Epithelial cell of proximal tubule (primary cell): ENCODE measurements around the gene DMWD. TPM values are rescaled to one million over a fixed set of nuclear protein-coding genes. Genes with fewer than 3 reads are reported as not detected.

Experiments
- DNase-seq: peaks from one replicate; pipeline ENCODE4 v3.0.0-alpha.2; 2011; ENCODE audit warnings: low read depth
- H3K4me3 ChIP-seq: 2 replicates; pipeline ENCODE4 v1.5.1; 2011; ENCODE audit warnings: low read depth, mild to moderate bottlenecking, low read length
- CTCF ChIP-seq: conservative IDR thresholded peaks from 2 replicates; pipeline ENCODE4 v1.5.1; 2012; ENCODE audit warnings: low read depth, mild to moderate bottlenecking, low read length
- total RNA-seq: library from RNA; depleted of rRNA; stranded (reverse); fragments of >200 nt; gene quantifications from 2 replicates; pipeline ENCODE4 v1.2.3, GENCODE V29; 2015

The DMWD gene
- total RNA-seq, 1 donor from 2014 or later = 35.7 TPM

GRCh38 chr19:45747513-45747912, 45.1 kb downstream of the DMWD start:
- TF ChIP-seq CTCF = no peak
- no peak overlapping the region for H3K4me3 ChIP-seq
- no peak for DNase-seq

DNA sequence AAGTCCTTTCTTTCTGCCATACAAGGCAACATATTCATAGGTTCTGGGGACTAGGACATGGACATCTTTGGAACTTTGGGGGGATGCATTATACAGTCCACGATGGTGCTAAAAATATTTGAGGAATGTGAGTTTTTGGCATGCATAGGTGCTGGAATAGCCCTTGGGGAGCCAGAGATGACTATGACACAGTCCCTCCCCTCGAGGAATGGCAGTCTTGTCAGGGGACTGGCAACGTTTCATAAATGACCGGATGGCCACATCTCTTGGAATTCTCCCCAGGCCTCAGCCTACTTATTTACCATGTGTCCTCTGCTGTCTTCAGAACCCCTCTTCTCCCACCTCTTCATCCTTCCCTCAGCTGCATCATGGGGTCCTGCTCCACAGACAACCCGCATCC, 45.8 kb downstream of the DMWD start:
- no peak for TF ChIP-seq CTCF
- DNase-seq = no peak
- no peak overlapping the region for H3K4me3 ChIP-seq

DNA sequence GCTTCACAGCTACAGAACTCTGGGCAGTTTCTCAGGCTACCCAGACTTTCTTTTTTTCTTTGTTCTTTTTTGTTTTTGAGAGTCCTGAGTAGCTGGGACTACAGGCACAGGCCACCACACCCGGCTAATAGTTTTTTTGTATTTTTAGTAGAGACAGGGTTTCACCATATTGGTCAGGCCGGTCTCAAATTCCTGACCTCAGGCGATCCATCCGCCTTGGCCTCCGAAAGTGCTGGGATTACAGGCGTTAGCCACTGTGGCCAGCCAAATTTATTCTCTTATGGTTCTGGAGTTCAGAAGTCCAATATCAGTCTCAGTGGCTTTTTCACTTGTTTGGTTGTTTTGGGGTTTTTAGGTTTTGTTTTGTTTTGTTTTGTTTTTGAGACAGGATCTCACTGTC, 47.0 kb downstream of the DMWD start:
- TF ChIP-seq CTCF = no peak
- no peak overlapping the region for H3K4me3 ChIP-seq
- no peak for DNase-seq

DNA sequence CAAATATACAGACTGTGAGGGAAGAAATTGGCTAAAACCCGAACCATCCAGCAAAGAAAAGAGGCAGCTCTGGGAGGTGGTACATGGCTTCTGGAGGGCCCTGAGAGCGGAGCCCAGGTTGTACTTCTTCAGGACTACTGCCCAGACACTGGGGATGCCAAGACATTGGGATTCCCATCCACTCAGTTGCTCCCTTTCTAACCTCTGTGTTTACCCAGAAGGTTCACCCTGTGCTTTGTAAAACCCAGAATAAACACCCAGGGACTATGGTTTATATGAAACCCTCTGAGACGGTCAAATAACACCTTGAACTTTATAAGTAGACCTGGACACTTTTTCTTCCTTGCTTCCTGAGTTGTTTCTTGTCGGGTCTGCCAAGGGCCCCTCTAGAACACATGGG, 49.7 kb downstream of the DMWD start:
- no peak overlapping the region for H3K4me3 ChIP-seq
- no peak for DNase-seq
- TF ChIP-seq CTCF = no peak

DNA sequence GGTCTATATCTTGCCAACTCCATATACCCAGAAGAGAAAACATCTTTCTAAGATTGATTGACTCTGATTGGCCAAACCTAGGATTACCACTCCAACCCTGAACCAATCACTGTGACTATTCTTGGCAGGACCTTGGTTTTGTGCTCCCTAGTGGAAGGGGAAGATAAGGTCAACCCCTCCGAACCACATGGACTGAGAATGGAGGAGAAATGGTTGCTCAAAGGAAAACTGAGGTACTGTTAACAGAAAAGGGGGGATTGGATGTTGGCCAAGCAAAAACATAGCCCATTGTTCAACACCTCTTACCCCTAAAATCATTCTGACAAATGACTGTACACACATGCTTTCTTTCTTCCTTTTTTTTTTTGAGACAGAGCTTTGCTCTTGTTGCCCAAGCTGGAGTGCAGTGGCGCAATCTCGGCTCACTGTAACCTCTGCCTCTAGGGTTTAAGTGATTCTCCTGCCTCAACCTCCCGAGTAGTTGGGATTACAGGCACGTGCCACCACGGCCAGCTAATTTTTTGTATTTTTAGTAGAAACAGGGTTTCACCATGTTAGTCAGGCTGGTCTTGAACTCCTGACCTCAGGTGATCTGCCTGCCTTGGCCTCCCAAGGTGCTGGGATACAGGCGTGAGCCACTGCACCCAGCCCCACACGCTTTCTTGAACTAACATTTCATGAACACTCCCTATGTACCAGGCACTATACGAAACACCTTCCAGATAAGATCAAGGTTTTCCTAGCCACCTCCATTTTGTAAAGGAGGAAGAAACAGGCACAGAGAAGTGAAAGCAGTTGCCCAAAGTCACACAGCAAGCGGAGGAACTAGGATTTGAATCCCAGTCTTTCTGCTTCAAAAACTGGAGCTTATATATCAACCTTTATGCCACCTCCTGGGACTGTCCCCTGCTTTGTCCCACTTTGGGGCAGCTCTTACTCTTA, 52.9 kb downstream of the DMWD start:
- DNase-seq = no peak
- TF ChIP-seq CTCF = no peak
- no peak overlapping the region for H3K4me3 ChIP-seq

DNA sequence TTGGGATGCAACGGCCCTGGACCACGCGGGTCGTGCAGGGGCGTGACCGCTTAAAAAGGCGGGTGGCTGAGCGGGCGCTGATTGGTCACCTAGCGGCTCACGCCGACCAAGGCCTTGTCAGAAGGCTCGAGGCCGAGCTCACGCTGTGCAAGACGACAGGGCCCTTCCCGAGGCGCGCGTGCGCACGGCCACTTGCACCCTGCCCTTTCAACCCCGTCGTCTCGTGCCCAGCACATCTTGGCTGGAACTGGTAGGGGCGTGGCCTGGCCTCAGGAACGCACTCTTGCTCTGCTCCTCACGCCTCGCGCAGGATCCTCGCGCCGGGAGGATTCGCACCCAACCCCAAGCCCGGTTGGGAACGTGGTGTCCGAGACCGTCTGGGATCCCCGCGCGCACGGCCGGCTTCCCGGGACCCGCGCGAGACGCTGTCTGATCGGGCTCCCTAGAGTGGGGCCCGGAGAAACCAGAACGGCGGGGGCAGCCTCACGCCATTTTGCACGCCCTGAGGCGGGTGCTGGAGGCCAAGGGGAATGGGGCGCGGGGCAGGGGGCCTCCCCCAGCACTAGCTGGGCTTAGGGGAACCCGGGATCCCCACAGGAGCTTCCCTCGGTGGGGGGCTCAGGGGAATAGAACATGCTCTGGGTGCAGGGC, 59.4 kb downstream of the DMWD start, which contains the start of gene MEIOSIN:
MEIOSIN (plus strand) TSS at position 280 of the 651 bp plus-strand sequence. CDS start 1,938 bp downstream, outside the sequence.
- no peak within 1 kb of the TSS for H3K4me3 ChIP-seq
- DNase-seq = no peak
- no peak for TF ChIP-seq CTCF

Other genes with a start within 250 kb of the DMWD start
- 10.1 and 12.6 TPM in 2 replicates for gene OPA3, start 208.0 kb downstream of the DMWD start, total RNA-seq
- not detected in 2 replicates for gene GPR4, start 190.6 kb downstream of the DMWD start, total RNA-seq
- gene EML2, start 153.4 kb downstream of the DMWD start, total RNA-seq = 17.7 and 33.6 TPM in 2 replicates
- gene GIPR, start 124.6 kb downstream of the DMWD start, total RNA-seq = 0.22 and 0.86 TPM in 2 replicates
- gene SNRPD2, start 100.9 kb downstream of the DMWD start, total RNA-seq = 331 and 431 TPM in 2 replicates
- 19.3 and 25.2 TPM in 2 replicates for gene QPCTL, start 100.2 kb downstream of the DMWD start, total RNA-seq
- gene FBXO46, start 61.9 kb downstream of the DMWD start, total RNA-seq = 6.6 and 11.5 TPM in 2 replicates
- not detected in 2 replicates for gene MEIOSIN, start 59.4 kb downstream of the DMWD start, total RNA-seq
- 8.2 and 11.2 TPM in 2 replicates for gene SIX5, start 23.6 kb downstream of the DMWD start, total RNA-seq
- gene DMPK, start 10.4 kb downstream of the DMWD start, total RNA-seq = 10.9 and 21.0 TPM in 2 replicates
- 0.07 TPM in 1 of 2 replicates, not detected in the other for gene RSPH6A, start 22.5 kb upstream of the DMWD start, total RNA-seq
- gene SYMPK, start 70.3 kb upstream of the DMWD start, total RNA-seq = 22.9 and 26.0 TPM in 2 replicates
- gene FOXA3, start 71.5 kb upstream of the DMWD start, total RNA-seq = 1.1 and 2.8 TPM in 2 replicates
- gene IRF2BP1, start 93.3 kb upstream of the DMWD start, total RNA-seq = 26.8 and 31.2 TPM in 2 replicates
- 1.3 and 2.0 TPM in 2 replicates for gene MYPOP, start 109.8 kb upstream of the DMWD start, total RNA-seq
- not detected in 2 replicates for gene NANOS2, start 121.9 kb upstream of the DMWD start, total RNA-seq
- not detected in 2 replicates for gene NOVA2, start 181.0 kb upstream of the DMWD start, total RNA-seq
- 10.1 and 10.8 TPM in 2 replicates for gene CCDC61, start 202.6 kb upstream of the DMWD start, total RNA-seq
- gene PGLYRP1, start 230.2 kb upstream of the DMWD start, total RNA-seq = not detected in 2 replicates
- gene IGFL4, start 248.2 kb upstream of the DMWD start, total RNA-seq = not detected in 2 replicates